Renal pelvis (tissue), 4 donors: ENCODE measurements around the gene DLG2. TPM values are rescaled to one million over a fixed set of nuclear protein-coding genes. Genes with fewer than 3 reads are reported as not detected.
"Not testable (repeated sequence)": the region's sequence is repeated elsewhere in the genome, so short reads cannot be mapped to it uniquely, and the experiment has no call there.

ENCODE experiments used
- DNase-seq: peaks from one replicate; pipeline ENCODE4 v3.0.0-alpha.2; 2013
- polyA plus RNA-seq, 3 donors: library from polyadenylated mRNA; unstranded; fragments of 120-200 nt; gene quantifications; one replicate each; pipeline ENCODE4 v1.2.1, GENCODE V29; 2013; ENCODE audit not compliant: insufficient read length in 3 of 3

Gene DLG2
- polyA plus RNA-seq, 3 donors, result 10.1 to 16.6 (median 13.0) TPM

DNA sequence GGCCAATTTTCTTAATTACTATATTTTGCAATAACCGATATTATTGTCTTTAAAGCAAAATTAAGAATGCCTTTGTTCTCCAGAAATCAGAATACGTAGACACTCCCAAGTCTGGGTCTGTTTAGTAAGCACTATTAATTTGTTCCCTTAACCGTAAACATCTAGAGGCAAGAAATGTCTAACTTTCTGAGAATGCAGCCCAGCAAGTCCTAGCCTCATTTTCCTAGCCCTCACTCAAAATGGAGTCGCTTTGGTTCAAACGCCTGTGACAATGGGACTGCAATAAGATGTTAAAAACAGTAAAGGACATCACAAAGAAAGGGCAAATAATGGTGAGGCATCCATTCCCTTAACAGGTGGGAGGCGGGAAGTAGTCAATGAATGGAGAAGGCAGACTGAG, 280.7 kb downstream of the DLG2 start:
- DNase-seq, result no peak

DNA sequence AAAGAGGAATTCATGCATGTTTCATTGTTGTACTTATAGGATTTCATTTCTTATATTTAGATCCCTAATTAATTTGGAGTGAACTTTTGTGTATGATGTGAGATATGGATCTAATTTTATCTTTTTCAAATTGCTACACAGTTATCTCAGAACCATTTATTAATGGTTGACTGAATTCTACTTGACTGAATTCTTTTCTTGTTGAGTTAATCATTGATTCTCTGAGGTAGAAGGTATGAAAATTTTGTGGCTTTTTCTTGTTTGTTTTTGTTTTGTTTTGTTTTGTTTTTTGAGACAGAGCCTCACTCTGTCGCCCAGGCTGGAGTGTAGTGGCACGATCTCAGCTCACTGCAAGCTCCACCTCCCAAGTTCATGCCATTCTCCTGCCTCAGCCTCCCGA, 286.3 kb downstream of the DLG2 start:
- DNase-seq, result not testable (repeated sequence)

- no peak for DNase-seq
Observed at GRCh38 chr11:85318573-85318972, 308.6 kb downstream of the DLG2 start.

- no peak for DNase-seq
Observed at GRCh38 chr11:85316967-85317366, 310.2 kb downstream of the DLG2 start.

- no peak for DNase-seq
Observed at GRCh38 chr11:85313741-85314140, 313.4 kb downstream of the DLG2 start.

GRCh38 chr11:85310479-85310878, 316.7 kb downstream of the DLG2 start:
- DNase-seq, result no peak

GRCh38 chr11:85307366-85307765, 319.8 kb downstream of the DLG2 start:
- DNase-seq, result no peak

GRCh38 chr11:85301895-85302678, 325.1 kb downstream of the DLG2 start:
- DNase-seq, result no peak

DNA sequence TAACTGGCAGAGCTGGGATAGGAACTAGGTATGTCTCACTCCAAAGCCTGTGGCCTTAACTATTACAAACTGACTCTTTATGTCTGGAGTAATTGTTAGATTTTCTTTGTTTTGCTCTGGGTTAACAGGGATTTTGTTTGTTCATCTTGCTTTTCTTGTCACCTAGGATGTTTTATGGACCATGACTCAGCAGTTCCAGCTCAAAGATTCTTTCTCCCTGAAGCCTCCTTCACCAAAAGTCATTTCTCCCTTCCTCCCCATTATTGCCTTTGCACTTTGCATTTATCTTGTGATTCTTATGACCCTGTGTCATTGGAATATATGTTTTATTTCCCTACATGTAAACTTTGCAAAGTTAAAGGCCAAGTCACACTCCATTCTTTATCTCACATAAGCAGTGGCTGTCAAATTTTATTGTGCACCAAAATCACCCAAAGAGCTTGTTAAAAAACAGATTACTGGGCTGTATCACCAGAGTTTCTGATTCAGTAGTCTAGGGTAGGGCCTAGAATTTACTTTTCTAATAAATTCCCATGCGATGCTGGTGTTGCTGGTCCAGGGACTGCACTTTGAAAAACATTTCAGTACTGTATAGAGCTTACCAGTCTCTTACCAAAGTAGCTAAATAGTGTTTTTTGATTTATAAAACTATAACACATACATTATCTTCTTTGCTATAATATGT, 327.7 kb downstream of the DLG2 start:
- peak; percentile 71 for DNase-seq

GRCh38 chr11:85295694-85296271, 331.4 kb downstream of the DLG2 start:
- DNase-seq, result no peak

DNA sequence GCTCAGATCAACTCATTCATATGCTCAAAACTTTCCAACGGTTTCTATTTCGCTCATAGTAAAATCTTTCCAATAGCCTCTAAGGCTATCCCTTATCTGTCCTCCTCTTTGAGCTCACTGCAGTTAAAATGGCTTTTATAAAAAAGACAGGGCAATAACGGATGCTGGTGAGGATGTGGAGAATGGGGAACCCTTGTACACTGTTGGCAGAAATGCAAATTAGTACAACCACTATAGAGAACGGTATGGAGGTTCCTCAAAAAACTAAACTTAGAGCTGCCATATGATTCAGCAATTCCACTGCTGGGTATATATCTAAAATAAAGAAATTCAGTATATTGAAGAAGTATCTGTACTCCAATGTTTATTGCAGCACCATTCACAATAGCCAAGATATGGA, 345.6 kb downstream of the DLG2 start:
- no peak for DNase-seq

- DNase-seq, result no peak
Observed at GRCh38 chr11:85279267-85279666, 347.9 kb downstream of the DLG2 start.

DNA sequence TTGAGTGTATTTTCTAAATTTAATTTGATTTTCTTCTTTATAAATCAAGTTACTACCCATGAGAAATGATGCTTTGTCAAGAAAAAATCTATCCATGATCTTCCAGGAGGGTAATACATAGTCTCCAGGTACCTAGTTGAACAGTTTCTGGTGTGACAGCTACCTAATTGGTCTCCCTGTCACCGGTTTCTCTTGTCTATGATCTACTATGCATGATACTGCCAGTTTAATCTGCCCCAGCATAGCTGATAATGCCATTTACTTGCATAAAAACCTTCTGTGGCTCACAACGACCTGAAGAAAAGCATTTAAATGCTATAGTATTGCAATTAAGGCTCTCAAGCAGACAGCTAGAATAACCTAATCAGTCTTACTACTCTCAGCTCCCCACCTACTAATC, 349.5 kb downstream of the DLG2 start:
- DNase-seq, result no peak

DNA sequence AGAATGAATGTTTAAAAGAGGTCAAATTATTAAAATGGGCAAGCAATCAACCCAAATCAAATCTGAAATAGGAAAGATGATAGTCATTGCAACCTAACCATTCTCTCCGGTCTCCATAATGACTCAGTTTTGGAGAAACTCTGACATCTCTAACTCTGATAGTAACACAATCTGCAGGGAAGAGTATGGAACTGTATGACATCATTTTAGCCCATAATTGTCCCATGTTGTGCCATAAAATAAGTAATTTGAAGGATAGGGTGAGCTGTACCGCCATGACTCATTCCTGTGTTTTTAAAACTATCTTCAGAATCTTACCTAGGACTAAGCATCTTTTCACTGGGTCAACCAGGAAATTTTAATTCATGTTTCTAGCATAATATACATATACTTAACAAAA, 350.8 kb downstream of the DLG2 start:
- DNase-seq, result no peak

DNA sequence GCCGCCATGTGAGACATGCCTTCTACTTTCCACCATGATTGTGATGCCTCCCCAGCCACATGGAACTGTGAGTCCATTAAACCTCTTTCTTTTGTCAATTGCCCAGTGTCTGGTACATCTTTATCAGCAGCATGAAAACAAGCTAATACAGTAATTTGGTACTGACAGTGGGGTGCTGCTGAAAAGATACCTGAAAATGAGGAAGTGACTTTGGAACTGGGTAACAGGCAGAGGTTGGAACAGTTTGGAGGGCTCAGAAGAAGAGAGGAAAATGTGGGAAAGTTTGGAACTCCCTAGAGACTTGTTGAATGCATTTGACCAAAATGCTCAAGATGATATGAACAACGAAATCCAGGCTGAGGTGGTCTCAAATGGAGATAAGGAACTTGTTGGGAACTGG, 356.8 kb downstream of the DLG2 start:
- DNase-seq, result not testable (repeated sequence)

- no peak for DNase-seq
Observed at GRCh38 chr11:85269109-85269508, 358.0 kb downstream of the DLG2 start.

DNA sequence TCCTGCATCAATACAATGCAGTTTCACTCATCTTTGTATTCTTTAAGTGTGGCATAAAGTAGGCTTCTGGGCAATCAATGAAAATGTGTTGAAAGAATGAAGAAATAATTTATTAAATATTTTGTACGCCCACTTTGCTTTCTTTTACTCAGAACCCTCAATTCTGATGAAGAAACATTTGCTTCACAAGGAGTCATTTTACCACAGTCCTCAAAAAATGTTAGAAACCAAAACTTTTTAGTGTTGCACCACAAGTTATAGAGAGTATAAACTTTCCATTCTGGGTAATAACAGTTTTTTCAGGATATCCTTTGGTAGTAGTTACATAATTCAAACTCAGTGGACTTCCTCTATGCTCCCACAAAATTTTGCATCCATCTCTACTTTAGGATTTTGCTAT, 360.5 kb downstream of the DLG2 start:
- no peak for DNase-seq

DNA sequence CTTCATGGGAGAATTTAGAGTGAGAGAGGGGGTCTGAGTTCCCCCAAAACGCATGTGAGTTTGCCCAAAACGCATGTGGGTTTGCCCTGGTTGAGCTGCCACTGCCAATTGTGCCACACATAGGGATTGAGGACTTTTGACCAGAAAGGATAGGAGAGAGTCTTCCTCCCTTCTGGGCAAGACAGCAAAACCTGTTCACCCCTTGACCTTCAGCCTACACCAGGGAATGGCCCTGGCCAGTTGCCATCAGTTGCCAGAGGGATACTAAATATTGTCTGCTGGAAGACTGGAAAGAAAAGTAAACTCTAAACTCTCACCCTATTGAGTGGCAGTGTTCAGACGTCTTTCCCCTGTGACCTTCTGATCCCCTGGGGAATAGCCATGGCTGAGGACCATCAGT, 363.8 kb downstream of the DLG2 start:
- DNase-seq, result no peak

GRCh38 chr11:85257837-85258236, 369.3 kb downstream of the DLG2 start:
- no peak for DNase-seq

DNA sequence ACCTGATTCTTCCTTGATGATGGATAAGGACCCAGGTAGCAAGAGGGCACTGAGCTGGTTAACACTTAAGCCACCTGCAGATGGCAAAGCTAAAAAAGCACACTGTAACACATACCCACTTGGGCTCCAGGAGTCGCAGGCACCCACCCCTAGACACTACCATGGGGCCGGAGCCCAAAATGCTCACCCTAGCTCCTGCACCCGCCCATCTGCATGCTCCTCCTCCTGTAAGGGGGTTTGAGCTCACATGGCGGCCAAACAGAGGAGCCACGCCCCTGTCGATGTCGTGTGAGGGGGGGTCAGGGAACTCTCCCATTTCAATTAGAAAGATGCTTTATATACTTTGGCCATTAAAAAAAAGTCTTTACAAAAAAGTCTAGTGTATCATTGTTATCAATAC, 370.7 kb downstream of the DLG2 start:
- DNase-seq, result no peak

DNA sequence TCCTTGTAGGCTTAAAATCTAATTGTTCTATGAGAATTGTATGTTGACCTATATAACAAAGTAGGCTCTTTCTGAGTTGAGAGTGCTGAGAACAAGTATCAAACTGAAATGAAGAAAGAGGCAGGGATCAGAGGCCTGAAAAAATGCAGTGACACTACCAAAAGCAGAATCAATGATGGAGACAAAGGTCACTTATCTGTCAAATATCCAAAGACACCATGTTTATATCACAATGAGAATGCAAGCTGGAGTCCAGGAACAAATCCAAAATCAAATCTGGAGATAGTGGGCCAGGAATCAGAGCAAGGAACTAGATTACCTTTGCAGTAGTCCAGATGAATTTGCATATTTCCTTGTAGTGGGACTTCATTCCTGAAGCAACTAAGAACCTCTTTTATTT, 377.7 kb downstream of the DLG2 start:
- no peak for DNase-seq

GRCh38 chr11:85247797-85248196, 379.3 kb downstream of the DLG2 start:
- no peak for DNase-seq

GRCh38 chr11:85238906-85239305, 388.2 kb downstream of the DLG2 start:
- no peak for DNase-seq
